Measurements from ENCODE around the gene LAMP1.
"Not testable (repeated sequence)": the region's sequence is repeated elsewhere in the genome, so short reads cannot be mapped to it uniquely, and the experiment has no call there.

The LAMP1 gene

DNA sequence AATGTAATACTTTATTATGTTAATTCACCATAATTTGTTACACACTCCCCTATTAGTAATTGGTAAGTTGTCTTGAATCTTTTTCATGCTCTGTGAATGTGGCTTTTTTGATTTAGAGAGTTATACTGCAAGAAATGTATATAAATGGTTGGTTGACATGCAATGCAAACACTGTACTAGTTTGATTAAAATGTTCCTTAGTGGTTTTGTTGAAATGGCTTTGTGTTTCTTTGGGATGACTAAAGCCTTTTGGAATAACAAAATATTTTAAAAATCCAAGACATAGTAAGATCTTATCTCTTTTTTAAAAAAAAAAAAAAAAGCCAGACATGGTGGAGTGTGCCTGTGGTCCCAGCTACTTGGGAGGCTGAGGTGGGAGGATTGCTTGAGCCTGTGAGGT, 10.5 kb downstream of the LAMP1 start:
- H3K9me3 Mint-ChIP-seq = no peaks in the 10 kb centered on the region
- H3K4me1 Mint-ChIP-seq = peaks cover 5 to 6% of the 10 kb centered on the region in 2 donors
- no peaks in the 10 kb centered on the region for H3K27me3 Mint-ChIP-seq
- H3K4me3 Mint-ChIP-seq = no peak overlapping the region
- ATAC-seq (replicated peaks) = no peak
- DNase-seq = no peak
- H3K36me3 Mint-ChIP-seq = peaks cover 36 to 42% of the 10 kb centered on the region in 2 donors
- H3K27ac Mint-ChIP-seq = no peak overlapping the region

DNA sequence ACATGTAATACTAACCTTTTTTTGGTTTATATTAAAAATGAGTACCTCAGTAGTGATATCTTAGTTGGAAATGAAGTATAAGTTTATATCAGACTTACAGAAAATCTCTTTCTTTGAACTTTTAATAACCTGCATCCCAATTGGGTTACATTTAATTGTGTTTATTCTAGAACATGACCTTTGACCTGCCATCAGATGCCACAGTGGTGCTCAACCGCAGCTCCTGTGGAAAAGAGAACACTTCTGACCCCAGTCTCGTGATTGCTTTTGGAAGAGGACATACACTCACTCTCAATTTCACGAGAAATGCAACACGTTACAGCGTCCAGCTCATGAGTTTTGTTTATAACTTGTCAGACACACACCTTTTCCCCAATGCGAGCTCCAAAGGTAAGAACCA, 12.4 kb downstream of the LAMP1 start:
- peaks cover 5 to 18% of the 10 kb centered on the region in 2 donors for H3K4me1 Mint-ChIP-seq
- ATAC-seq (replicated peaks) = no peak
- no peaks in the 10 kb centered on the region for H3K9me3 Mint-ChIP-seq
- H3K4me3 Mint-ChIP-seq = no peak overlapping the region
- DNase-seq = no peak
- no peaks in the 10 kb centered on the region for H3K27me3 Mint-ChIP-seq
- H3K36me3 Mint-ChIP-seq = peaks cover 37 to 48% of the 10 kb centered on the region in 2 donors
- H3K27ac Mint-ChIP-seq = no peak overlapping the region

DNA sequence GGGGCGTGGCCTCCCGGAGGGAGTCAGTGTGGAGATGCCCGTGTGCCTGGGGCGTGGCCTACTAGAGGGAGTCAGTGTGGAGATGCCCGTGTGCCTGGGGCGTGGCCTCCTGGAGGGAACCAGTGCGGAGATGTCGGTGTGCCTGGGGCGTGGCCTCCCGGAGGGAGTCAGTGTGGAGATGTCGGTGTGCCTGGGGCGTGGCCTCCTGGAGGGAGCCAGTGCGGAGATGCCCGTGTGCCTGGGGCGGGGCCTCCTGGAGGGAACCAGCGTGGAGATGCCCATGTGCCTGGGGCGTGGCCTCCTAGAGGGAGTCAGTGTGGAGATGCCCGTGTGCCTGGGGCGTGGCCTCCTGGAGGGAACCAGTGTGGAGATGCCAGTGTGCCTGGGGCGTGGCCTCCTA, 17.1 kb downstream of the LAMP1 start:
- Mint-ChIP-seq H3K36me3 (peaks cover 45 to 63% of the 10 kb centered on the region in 2 donors), H3K27ac (peak overlapping the region; percentile 25), H3K4me1 (peaks cover 7 to 28% of the 10 kb centered on the region in 2 donors)
- not testable (repeated sequence) for H3K9me3 Mint-ChIP-seq; DNase-seq; H3K27me3 Mint-ChIP-seq; H3K4me3 Mint-ChIP-seq; ATAC-seq (replicated peaks)

DNA sequence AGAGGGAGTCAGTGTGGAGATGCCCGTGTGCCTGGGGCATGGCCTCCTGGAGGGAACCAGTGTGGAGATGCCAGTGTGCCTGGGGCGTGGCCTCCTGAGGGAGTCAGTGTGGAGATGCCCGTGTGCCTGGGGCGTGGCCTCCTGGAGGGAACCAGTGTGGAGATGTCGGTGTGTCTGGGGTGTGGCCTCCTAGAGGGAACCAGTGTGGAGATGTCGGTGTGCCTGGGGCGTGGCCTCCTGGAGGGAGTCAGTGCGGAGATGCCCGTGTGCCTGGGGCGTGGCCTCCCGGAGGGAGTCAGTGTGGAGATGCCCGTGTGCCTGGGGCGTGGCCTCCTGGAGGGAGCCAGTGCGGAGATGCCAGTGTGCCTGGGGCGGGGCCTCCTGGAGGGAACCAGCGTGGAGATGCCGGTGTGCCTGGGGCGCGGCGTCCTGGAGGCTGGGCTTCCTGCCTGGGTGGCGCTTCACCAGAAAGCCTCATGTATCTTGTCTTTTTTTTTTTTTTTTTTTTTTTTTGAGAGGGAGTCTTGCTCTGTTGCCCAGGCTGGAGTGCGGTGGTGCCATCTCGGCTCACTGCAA, 17.9 kb downstream of the LAMP1 start:
- Mint-ChIP-seq H3K36me3 (peaks cover 47 to 63% of the 10 kb centered on the region in 2 donors), H3K4me1 (peaks cover 7 to 28% of the 10 kb centered on the region in 2 donors)
- ATAC-seq (replicated peaks); H3K27me3 Mint-ChIP-seq; H3K4me3 Mint-ChIP-seq; DNase-seq; H3K9me3 Mint-ChIP-seq; H3K27ac Mint-ChIP-seq: not testable (repeated sequence)

DNA sequence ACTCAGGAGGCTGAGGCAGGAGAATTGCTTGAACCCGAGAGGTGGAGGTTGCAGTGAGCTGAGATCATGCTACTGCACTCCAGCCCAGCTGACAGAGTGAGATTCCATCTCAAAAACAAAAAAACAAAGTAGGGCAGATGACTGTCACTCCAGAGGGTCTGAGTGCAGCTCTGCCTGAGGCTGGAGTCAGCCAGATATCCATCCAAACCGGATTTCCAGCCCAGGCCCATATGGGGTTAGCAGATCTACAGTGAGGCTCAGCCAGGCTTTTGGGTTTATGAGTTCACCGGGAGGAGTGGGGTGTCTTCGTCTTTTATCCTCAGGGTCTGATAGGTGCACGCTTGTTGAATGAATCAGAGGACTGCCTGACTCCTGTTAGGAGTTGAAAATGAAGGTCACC, 19.0 kb downstream of the LAMP1 start:
- H3K27ac Mint-ChIP-seq = no peak overlapping the region
- H3K27me3 Mint-ChIP-seq = no peaks in the 10 kb centered on the region

DNA sequence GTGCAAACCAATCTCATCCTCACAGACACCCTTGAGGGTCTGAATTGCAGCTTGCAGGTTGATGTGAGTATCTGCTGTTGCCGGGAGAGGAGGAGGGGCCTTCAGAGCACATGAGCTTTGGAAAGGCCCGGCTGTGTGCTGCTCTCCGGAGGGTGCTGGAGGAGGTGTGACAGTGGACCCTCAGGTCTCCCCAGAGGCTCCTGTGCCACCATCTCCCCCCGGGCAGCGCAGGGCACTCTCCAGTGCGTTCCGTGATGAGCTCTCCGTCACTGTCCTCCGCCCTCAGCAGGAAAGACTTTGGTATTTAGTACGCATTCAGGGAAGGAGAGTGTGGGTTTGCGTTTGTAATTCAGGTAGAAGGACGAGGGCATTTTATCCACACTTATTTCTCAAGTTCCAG, 20.0 kb downstream of the LAMP1 start:
- no peak overlapping the region for H3K27ac Mint-ChIP-seq
- H3K36me3 Mint-ChIP-seq = peaks cover 53 to 71% of the 10 kb centered on the region in 2 donors
- DNase-seq (no peak), ATAC-seq (replicated peaks) (no peak)
- no peaks in the 10 kb centered on the region for H3K27me3 Mint-ChIP-seq
- H3K9me3 Mint-ChIP-seq = no peaks in the 10 kb centered on the region
- H3K4me1 Mint-ChIP-seq = peaks cover 7 to 28% of the 10 kb centered on the region in 2 donors
- no peak overlapping the region for H3K4me3 Mint-ChIP-seq

More for the DNA sequence above, 19.0 kb downstream of the LAMP1 start:
- Mint-ChIP-seq H3K36me3 (peaks cover 50 to 69% of the 10 kb centered on the region in 2 donors), H3K4me3 (no peak overlapping the region), H3K9me3 (no peaks in the 10 kb centered on the region), H3K4me1 (peaks cover 7 to 28% of the 10 kb centered on the region in 2 donors)
- no peak for DNase-seq
- no peak for ATAC-seq (replicated peaks)

DNA sequence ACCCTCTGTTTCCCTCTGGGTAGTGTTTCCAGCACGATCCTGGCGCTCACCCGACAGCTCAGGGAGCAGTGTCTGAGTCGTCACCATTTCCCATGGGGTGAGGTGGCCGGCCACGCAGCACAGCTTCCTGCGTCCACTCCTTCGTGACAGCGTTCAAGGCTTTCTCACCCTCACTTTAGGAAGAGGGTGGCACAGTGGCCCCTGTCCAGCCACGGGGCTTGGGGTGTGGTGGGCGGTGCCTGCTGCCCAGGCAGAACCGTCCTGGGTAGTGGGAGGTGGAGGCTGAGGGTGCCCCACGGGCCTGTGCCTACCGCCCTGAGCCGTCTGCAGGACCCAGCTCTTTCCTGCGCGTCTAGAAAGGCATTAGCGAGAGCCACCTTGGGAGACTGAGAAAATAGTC, 21.9 kb downstream of the LAMP1 start:
- H3K36me3 Mint-ChIP-seq = peaks cover 56 to 66% of the 10 kb centered on the region in 2 donors
- peaks cover 0 to 1% of the 10 kb centered on the region in 2 donors for H3K9me3 Mint-ChIP-seq

DNA sequence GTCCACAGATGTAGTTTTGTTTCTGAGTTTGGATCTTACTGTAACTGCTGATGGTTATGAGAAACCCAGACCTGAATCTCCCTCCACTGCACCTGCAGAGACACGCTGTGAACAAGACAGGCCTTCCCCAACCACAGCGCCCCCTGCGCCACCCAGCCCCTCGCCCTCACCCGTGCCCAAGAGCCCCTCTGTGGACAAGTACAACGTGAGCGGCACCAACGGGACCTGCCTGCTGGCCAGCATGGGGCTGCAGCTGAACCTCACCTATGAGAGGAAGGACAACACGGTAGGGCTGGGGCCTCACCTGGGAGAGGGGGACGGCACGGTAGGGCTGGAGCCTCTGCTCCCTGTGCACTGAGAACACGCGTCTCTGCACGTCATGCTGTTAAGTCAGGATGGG, 22.3 kb downstream of the LAMP1 start:
- no peak overlapping the region for H3K4me3 Mint-ChIP-seq
- peaks cover 0 to 1% of the 10 kb centered on the region in 2 donors for H3K9me3 Mint-ChIP-seq
- H3K4me1 Mint-ChIP-seq = peaks cover 4 to 10% of the 10 kb centered on the region in 2 donors
- no peaks in the 10 kb centered on the region for H3K27me3 Mint-ChIP-seq
- H3K36me3 Mint-ChIP-seq = peaks cover 57 to 67% of the 10 kb centered on the region in 2 donors
- H3K27ac Mint-ChIP-seq = no peak overlapping the region
- ATAC-seq (replicated peaks) (no peak), DNase-seq (no peak)

More for the DNA sequence above, 21.9 kb downstream of the LAMP1 start:
- no peak for DNase-seq
- H3K27me3 Mint-ChIP-seq = no peaks in the 10 kb centered on the region
- ATAC-seq (replicated peaks) = no peak
- peaks cover 4 to 14% of the 10 kb centered on the region in 2 donors for H3K4me1 Mint-ChIP-seq
- H3K27ac Mint-ChIP-seq = no peak overlapping the region
- H3K4me3 Mint-ChIP-seq = no peak overlapping the region

DNA sequence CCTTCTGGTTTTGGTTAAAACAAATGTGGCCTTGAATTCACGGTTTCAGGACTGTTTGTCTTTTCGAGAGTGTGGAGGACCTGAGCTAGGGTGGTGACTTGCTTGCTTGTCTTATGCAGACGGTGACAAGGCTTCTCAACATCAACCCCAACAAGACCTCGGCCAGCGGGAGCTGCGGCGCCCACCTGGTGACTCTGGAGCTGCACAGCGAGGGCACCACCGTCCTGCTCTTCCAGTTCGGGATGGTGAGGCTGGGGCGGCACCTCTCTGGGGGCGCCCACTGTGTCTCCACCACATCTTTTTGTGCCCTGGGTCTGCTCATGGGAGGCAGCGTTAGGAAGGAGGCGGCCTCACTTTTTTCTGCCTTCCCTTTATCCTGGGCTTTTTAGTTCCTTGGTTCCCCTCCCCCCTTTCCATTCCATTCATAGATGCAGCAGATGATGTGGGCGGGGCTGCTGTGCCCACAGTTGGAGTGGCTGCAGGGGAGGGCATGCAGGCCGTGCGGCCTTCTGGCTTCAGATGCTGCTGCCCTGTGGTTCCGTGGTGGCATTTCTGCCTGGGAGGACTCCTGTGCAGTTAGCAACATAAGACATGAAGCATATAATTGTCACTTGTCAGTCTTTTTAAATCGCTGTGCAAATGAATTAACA, 23.3 kb downstream of the LAMP1 start:
- Mint-ChIP-seq H3K36me3 (peaks cover 58 to 68% of the 10 kb centered on the region in 2 donors), H3K4me3 (no peak overlapping the region), H3K27me3 (no peaks in the 10 kb centered on the region), H3K4me1 (peaks cover 0 to 4% of the 10 kb centered on the region in 2 donors), H3K9me3 (peaks cover 0 to 1% of the 10 kb centered on the region in 2 donors), H3K27ac (no peak overlapping the region)
- DNase-seq = no peak
- ATAC-seq (replicated peaks) = no peak

DNA sequence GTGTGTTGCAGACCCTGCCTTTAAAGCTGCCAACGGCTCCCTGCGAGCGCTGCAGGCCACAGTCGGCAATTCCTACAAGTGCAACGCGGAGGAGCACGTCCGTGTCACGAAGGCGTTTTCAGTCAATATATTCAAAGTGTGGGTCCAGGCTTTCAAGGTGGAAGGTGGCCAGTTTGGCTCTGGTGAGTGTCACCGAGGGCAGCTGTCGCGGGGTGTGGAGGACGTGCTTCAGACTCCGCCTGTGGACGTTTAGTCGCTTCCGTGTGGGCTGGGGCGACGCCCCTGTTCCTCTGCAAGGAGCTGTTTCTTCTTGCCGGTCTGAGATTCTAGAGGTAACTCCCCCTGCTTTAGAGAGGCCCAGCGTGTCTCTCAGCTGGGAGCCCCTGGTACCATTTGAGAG, 24.5 kb downstream of the LAMP1 start:
- H3K9me3 Mint-ChIP-seq = peaks cover 0 to 3% of the 10 kb centered on the region in 2 donors

DNA sequence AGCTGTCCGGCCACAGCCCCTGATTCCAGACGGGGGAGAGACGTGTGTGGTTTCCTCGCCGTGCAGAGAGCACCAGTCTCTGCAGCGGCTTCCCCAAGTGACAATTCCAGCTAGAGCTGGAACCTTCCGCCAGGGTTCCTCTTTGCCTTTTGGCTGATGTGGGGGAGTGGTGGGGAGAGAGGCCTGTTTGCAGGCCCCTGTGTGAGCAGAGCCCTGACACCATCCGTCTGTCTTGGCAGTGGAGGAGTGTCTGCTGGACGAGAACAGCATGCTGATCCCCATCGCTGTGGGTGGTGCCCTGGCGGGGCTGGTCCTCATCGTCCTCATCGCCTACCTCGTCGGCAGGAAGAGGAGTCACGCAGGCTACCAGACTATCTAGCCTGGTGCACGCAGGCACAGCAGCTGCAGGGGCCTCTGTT, 25.0 kb downstream of the LAMP1 start:
- Mint-ChIP-seq H3K27me3 (no peaks in the 10 kb centered on the region), H3K36me3 (peaks cover 50 to 59% of the 10 kb centered on the region in 2 donors), H3K27ac (no peak overlapping the region), H3K9me3 (peaks cover 0 to 3% of the 10 kb centered on the region in 2 donors), H3K4me3 (no peak overlapping the region), H3K4me1 (peaks cover 0 to 4% of the 10 kb centered on the region in 2 donors)
- no peak for ATAC-seq (replicated peaks)
- DNase-seq = no peak

More for the DNA sequence above, 24.5 kb downstream of the LAMP1 start:
- DNase-seq = no peak
- H3K27me3 Mint-ChIP-seq = no peaks in the 10 kb centered on the region
- peaks cover 0 to 4% of the 10 kb centered on the region in 2 donors for H3K4me1 Mint-ChIP-seq
- H3K4me3 Mint-ChIP-seq = no peak overlapping the region
- ATAC-seq (replicated peaks) = no peak
- peaks cover 53 to 64% of the 10 kb centered on the region in 2 donors for H3K36me3 Mint-ChIP-seq
- H3K27ac Mint-ChIP-seq = no peak overlapping the region

DNA sequence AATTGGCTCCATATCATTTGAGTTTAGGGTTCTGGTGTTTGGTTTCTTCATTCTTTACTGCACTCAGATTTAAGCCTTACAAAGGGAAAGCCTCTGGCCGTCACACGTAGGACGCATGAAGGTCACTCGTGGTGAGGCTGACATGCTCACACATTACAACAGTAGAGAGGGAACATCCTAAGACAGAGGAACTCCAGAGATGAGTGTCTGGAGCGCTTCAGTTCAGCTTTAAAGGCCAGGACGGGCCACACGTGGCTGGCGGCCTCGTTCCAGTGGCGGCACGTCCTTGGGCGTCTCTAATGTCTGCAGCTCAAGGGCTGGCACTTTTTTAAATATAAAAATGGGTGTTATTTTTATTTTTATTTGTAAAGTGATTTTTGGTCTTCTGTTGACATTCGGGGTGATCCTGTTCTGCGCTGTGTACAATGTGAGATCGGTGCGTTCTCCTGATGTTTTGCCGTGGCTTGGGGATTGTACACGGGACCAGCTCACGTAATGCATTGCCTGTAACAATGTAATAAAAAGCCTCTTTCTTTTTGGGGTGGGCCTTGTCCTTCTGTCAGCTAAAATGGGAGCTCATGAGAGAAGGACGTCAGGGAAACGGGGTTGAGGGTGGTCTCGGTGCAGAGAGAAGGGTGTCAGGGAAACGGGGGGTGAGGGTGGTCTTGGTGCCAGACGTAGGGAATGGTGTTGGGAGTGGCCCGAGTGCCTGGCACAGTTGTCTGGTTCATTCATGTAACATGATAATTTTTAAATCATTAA, 26.0 kb downstream of the LAMP1 start:
- Mint-ChIP-seq H3K4me3 (no peak overlapping the region), H3K27ac (peak overlapping the region; percentile 31), H3K27me3 (no peaks in the 10 kb centered on the region), H3K4me1 (peaks cover under 1 to 5% of the 10 kb centered on the region in 2 donors), H3K9me3 (peaks cover 0 to 3% of the 10 kb centered on the region in 2 donors), H3K36me3 (peaks cover 47 to 54% of the 10 kb centered on the region in 2 donors)
- ATAC-seq (replicated peaks) = peak in 1 of 2 donors; percentile 24
- DNase-seq = no peak

DNA sequence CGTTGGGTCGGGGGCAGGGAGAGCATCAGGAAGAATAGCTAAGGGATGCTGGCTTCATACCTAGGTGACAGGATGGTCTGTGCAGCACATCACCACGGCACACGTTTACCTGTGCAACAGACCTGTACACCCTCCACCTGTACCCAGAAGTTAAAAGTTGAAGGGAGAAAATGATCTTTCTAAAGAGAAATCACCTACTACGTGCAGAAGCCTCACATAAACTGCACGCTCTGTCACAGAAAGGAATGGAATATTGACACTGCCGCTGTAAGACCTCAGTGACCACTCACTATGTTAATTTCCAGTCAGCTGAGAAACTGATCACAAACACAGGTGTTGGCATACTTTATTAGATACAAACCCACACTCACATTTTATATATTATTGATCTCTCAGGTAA, 26.8 kb downstream of the LAMP1 start:
- no peak for ATAC-seq (replicated peaks)
- DNase-seq = no peak
- Mint-ChIP-seq H3K4me3 (no peak overlapping the region), H3K36me3 (peaks cover 46 to 49% of the 10 kb centered on the region in 2 donors), H3K9me3 (peaks cover 0 to 3% of the 10 kb centered on the region in 2 donors), H3K27ac (no peak overlapping the region), H3K4me1 (peaks cover 5 to 10% of the 10 kb centered on the region in 2 donors), H3K27me3 (no peaks in the 10 kb centered on the region)

DNA sequence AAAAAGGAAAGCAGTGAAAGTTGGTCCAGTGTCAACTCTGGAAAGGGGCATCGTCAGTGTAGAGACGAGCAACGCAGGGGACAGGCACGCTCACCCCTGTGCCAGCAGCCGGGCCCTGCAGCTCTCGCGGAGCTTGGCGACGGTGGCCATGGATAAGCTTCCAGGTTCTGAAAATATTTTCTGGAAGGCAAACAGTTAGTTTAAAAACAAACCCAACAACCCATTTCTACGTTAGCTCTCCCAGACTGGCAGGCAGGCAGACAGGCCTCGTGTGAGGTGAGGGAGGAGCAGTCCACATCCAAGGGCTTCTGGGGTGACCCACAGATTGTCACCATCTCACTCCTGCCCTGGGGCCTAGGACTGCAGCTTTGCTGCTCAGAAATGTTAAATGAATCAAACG, 27.4 kb downstream of the LAMP1 start:
- DNase-seq = no peak
- ATAC-seq (replicated peaks) = no peak
- peaks cover 44 to 48% of the 10 kb centered on the region in 2 donors for H3K36me3 Mint-ChIP-seq
- H3K27me3 Mint-ChIP-seq = no peaks in the 10 kb centered on the region
- H3K4me3 Mint-ChIP-seq = no peak overlapping the region
- H3K27ac Mint-ChIP-seq = peak overlapping the region; percentile 14
- H3K9me3 Mint-ChIP-seq = peaks cover 0 to 3% of the 10 kb centered on the region in 2 donors
- peaks cover 6 to 12% of the 10 kb centered on the region in 2 donors for H3K4me1 Mint-ChIP-seq
